Kidney tubule cell (primary cell): ENCODE measurements around the gene NUAK2.

Source experiments
- DNase-seq: peaks from one replicate; pipeline ENCODE4 v3.0.0-alpha.2; 2018; ENCODE audit warnings: low spot score

The NUAK2 gene

GRCh38 chr1:205319081-205320018, 2.2 kb downstream of the NUAK2 start:
- peak; percentile 59 for DNase-seq

- DNase-seq, result peak; percentile 60
Measured at GRCh38 chr1:205318231-205318991, 3.1 kb downstream of the NUAK2 start.

- peak; percentile 83 for DNase-seq
Measured at GRCh38 chr1:205317311-205317917, 4.1 kb downstream of the NUAK2 start.

GRCh38 chr1:205316161-205316566, 5.4 kb downstream of the NUAK2 start:
- DNase-seq, result peak; percentile 58

GRCh38 chr1:205315008-205315618, 6.4 kb downstream of the NUAK2 start:
- DNase-seq, result peak; percentile 42

GRCh38 chr1:205313563-205314308, 7.8 kb downstream of the NUAK2 start:
- DNase-seq, result peak; percentile 80

GRCh38 chr1:205312866-205313562, 8.5 kb downstream of the NUAK2 start:
- DNase-seq, result no peak

GRCh38 chr1:205310976-205311704, 10.4 kb downstream of the NUAK2 start:
- DNase-seq, result peak; percentile 36

GRCh38 chr1:205309741-205310140, 11.8 kb downstream of the NUAK2 start:
- DNase-seq, result peak; percentile 36

- DNase-seq, result no peak
Measured at GRCh38 chr1:205306929-205307566, 14.5 kb downstream of the NUAK2 start.

GRCh38 chr1:205304695-205305070, 16.9 kb downstream of the NUAK2 start:
- no peak for DNase-seq

- DNase-seq, result no peak
Measured at GRCh38 chr1:205304046-205304694, 17.4 kb downstream of the NUAK2 start.

GRCh38 chr1:205303247-205303888, 18.2 kb downstream of the NUAK2 start:
- DNase-seq, result no peak

GRCh38 chr1:205301842-205302588, 19.5 kb downstream of the NUAK2 start:
- DNase-seq, result peak; percentile 61

- DNase-seq, result peak; percentile 97
Measured at GRCh38 chr1:205301205-205301821, 20.2 kb downstream of the NUAK2 start.

- no peak for DNase-seq
Measured at GRCh38 chr1:205300149-205300548, 21.4 kb downstream of the NUAK2 start.
